GM23338 (cell line): ENCODE data around the gene TENM4.

ENCODE experiments used
- CREB1 ChIP-seq: fragments of 250-450 bp; sonication (Bioruptor Pico); IDR thresholded peaks from 2 replicates; pipeline ENCODE4 v1.5.0; 2020; ENCODE audit warnings: low read depth, mild to moderate bottlenecking, moderate library complexity
- CTCF ChIP-seq, 2 experiments: fragments of 200-600 bp in 1 of 2; sonication (generic) in 1 of 2; conservative IDR thresholded peaks; 2 replicates each; pipeline versions ENCODE4 v1.5.1 to v1.6.1; 2016 to 2017; ENCODE audit warnings: antibody characterized with exemption in 2 of 2, low read depth in 2 of 2, mild to moderate bottlenecking in 2 of 2, moderate library complexity in 1 of 2
- ETS1 ChIP-seq: IDR thresholded peaks from 2 replicates; pipeline ENCODE4 v1.6.1; 2016; ENCODE audit warnings: antibody characterized with exemption
- EZH2phosphoT487 ChIP-seq: fragments of 200-600 bp; sonication (generic); IDR thresholded peaks from one replicate; pipeline ENCODE4 v1.8.1; 2018; ENCODE audit warnings: antibody characterized with exemption; ENCODE audit not compliant: unreplicated experiment
- JUNB ChIP-seq: IDR thresholded peaks from one replicate; pipeline ENCODE4 v1.6.1; 2016; ENCODE audit warnings: antibody characterized with exemption; ENCODE audit not compliant: unreplicated experiment
- POLR2AphosphoS5 ChIP-seq: IDR thresholded peaks from 2 replicates; pipeline ENCODE4 v1.6.1; 2016; ENCODE audit warnings: antibody characterized with exemption, low read depth
- REST ChIP-seq: IDR thresholded peaks from one replicate; pipeline ENCODE4 v1.6.1; 2018; ENCODE audit warnings: antibody characterized with exemption; ENCODE audit not compliant: unreplicated experiment
- STAT1 ChIP-seq: IDR thresholded peaks from one replicate; pipeline ENCODE4 v1.6.1; 2016; ENCODE audit warnings: antibody characterized with exemption; ENCODE audit not compliant: unreplicated experiment
- ZNF331 ChIP-seq: fragments of 250-450 bp; sonication (Bioruptor Pico); IDR thresholded peaks from 2 replicates; pipeline ENCODE4 v1.5.0; 2020; ENCODE audit warnings: low read depth, mild to moderate bottlenecking, moderate library complexity

- no peak for TF ChIP-seq CTCF (conservative IDR thresholded peaks at IDR 0.05; ENCODE audit: low read depth in 2 of 2)
- no peak for TF ChIP-seq STAT1
- no peak for TF ChIP-seq POLR2AphosphoS5
- TF ChIP-seq REST = no peak
- no peak for TF ChIP-seq EZH2phosphoT487
- no peak for TF ChIP-seq ETS1
- TF ChIP-seq ZNF331 (CRISPR knock-in tag) = no peak
- no peak for TF ChIP-seq JUNB
- TF ChIP-seq CREB1 = no peak
These were observed 473.0 kb downstream of the TENM4 start for GRCh38 chr11:78967811-78968210.
